ENCODE results near the gene USP20. TPM values are rescaled to one million over a fixed set of nuclear protein-coding genes. Genes with fewer than 3 reads are reported as not detected.

Gene USP20
- total RNA-seq, 1 experiment from 2014 or later: 2.6 TPM

- DNase-seq (ENCODE audit: low spot score): no peak
These were observed 78.8 kb downstream of the USP20 start for GRCh38 chr9:129914051-129914450.

GRCh38 chr9:129916707-129917106 lies 81.4 kb downstream of the USP20 start:
- DNase-seq (ENCODE audit: low spot score): no peak

GRCh38 chr9:129918296-129918950 lies 83.2 kb downstream of the USP20 start:
- no peak for DNase-seq (ENCODE audit: low spot score)

DNA sequence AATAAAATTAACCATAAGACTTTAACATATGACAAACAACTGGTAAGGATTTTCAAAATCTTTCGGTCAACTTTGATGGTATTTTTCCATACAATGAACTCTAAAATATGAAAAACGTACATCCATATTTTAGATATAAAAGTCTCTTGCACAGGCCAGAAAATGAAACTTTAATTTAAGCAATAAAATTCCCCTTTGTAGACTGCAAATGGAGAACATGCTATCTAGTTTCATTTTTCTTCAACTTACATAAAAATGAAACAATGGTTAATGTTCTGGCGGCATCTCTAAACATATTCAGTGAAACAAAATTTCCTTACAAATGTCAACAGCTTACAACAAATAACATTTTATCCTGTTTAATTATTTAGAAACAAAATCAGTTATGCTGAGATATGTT lies 84.0 kb downstream of the USP20 start:
- no peak for DNase-seq (ENCODE audit: low spot score)

DNA sequence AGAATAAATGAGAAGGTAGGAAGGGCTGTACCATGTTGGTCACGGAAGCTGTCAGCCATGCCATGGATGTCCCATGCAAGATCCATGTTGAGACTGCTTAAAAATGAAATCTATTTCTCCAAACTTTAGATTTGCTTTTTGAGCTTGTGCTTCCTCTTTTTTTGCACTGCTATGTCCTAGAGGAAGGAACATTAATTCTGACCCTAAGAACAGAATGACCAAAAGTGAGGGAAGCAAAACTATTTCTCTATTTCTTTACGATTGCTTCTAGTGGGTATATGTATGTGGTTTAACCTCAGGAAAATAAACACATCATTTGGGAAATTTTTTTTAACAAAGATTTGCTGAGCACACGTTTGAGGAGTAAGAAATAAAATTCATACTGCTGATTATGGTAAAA lies 84.6 kb downstream of the USP20 start:
- no peak for DNase-seq (ENCODE audit: low spot score)

GRCh38 chr9:129921905-129922304 lies 86.6 kb downstream of the USP20 start:
- no peak for DNase-seq (ENCODE audit: low spot score)

- no peak for DNase-seq (ENCODE audit: low spot score)
These were observed 88.3 kb downstream of the USP20 start for GRCh38 chr9:129923589-129923988.

DNA sequence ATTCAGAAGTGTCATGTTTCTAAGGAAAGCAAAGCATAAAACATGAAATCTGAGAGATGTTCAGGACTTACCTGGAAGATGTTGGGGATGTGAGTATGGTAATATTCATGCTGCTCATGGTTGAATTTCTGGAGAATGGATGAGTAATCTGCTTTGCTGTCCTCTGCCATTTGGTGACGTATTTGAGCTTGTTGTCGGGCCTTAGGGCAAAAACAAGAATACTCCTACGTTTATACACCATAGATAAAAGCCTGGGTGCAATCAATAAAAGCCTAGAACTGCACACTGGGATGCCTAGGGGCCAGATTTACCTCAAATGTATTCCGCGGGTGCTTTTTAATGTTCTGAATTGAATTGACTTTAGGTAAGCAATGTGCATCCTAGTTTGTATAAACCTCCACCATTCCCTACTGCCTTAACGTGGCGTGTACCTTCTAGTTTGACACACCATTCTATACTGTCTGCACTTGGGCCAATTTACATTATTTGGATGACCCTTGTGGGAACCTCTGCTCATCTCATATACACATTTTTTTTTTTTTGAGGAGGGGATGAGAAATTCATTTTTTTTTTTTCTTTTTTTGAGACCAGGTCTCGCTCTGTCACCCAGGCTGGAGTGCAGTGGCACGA lies 94.4 kb downstream of the USP20 start:
- DNase-seq (ENCODE audit: low spot score): no peak

DNA sequence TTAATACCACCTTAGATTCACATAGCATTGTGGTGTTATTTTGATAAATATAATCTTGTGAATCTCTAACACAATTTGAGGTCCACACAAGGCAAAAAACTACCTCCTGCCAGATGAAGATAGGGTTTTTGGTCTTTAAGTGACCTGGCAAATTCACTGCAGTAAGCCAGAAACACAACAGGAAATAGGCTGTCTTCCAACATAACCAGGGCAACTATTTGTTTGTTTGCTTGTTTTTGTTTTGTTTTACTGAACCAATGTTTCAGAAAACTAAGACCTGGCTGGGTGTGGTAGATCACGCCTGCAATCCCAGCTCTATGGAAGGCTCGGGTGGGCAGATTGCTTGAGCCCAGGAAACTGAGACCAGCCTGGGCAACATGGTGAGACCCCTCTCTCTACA lies 95.5 kb downstream of the USP20 start:
- no peak for DNase-seq (ENCODE audit: low spot score)

Other genes with a start within 250 kb of the USP20 start
- not detected in 2 replicates for gene C9orf50, start 214.4 kb upstream of the USP20 start, total RNA-seq (2014; rRNA removed; shearing (Covaris generic))
- gene NTMT1, start 209.3 kb upstream of the USP20 start, total RNA-seq (2014; rRNA removed; shearing (Covaris generic)): 42.0 and 47.8 TPM in 2 replicates
- 8.3 and 13.3 TPM in 2 replicates for gene ASB6, start 193.3 kb upstream of the USP20 start, total RNA-seq (2014; rRNA removed; shearing (Covaris generic))
- gene PRRX2, start 169.8 kb upstream of the USP20 start, total RNA-seq (2014; rRNA removed; shearing (Covaris generic)): 16.5 and 18.9 TPM in 2 replicates
- gene PTGES, start 82.4 kb upstream of the USP20 start, total RNA-seq (2014; rRNA removed; shearing (Covaris generic)): 13.0 and 14.2 TPM in 2 replicates
- gene TOR1B, start 32.3 kb upstream of the USP20 start, total RNA-seq (2014; rRNA removed; shearing (Covaris generic)): 45.5 and 57.7 TPM in 2 replicates
- gene TOR1A, start 11.3 kb upstream of the USP20 start, total RNA-seq (2014; rRNA removed; shearing (Covaris generic)): 37.1 and 73.7 TPM in 2 replicates
- 52.7 and 58.8 TPM in 2 replicates for gene C9orf78, start 183 bp upstream of the USP20 start, total RNA-seq (2014; rRNA removed; shearing (Covaris generic))
- gene FNBP1, start 207.7 kb downstream of the USP20 start, total RNA-seq (2014; rRNA removed; shearing (Covaris generic)): 19.2 and 24.7 TPM in 2 replicates
- gene GPR107, start 218.4 kb downstream of the USP20 start, total RNA-seq (2014; rRNA removed; shearing (Covaris generic)): 13.0 and 21.3 TPM in 2 replicates

Data from H4 (cell line).